Measurements from ENCODE around the gene TIMP3. TPM values are rescaled to one million over a fixed set of nuclear protein-coding genes. Genes with fewer than 3 reads are reported as not detected.

The TIMP3 gene
- total and polyA plus RNA-seq, 3 donors from 2014 or later: 200 to 214 (median 201) TPM

DNA sequence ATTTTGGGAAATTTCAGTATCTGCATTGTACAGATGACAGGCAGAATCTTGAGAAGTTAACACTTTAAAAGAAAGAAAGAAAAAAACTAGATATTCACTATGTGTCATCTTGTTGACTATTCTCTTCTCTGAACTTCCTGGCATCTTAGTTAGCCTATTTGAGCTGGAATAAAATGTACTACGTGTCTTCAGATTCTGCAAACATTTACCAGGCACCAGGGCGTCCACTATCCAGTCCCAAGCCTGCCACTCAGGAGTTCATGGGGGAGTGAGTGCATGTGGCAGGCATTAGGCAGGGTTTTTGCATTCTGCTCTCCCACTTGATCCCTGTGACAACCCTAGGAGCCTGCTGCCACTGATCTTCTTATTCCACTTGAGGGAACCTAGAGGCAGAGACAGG is 25.0 kb downstream of the TIMP3 start:
- no peak overlapping the region for H3K27ac ChIP-seq
- WGBS, 2 donors: 57 to 76% methylated on average over 2 of the region's 2 CpGs
- intact Hi-C loops (cut with DNase I; ENCODE audit: low total_unique reads): no loop called here
- no peaks in the 10 kb centered on the region for H3K9me3 ChIP-seq
- peaks cover 31% of the 10 kb centered on the region for H3K4me1 ChIP-seq
- H3K4me3 ChIP-seq: no peak overlapping the region
- no peak for DNase-seq
- TF ChIP-seq POLR2A (IDR thresholded peaks at IDR 0.05): no peak
- TF ChIP-seq, protein P1, sequence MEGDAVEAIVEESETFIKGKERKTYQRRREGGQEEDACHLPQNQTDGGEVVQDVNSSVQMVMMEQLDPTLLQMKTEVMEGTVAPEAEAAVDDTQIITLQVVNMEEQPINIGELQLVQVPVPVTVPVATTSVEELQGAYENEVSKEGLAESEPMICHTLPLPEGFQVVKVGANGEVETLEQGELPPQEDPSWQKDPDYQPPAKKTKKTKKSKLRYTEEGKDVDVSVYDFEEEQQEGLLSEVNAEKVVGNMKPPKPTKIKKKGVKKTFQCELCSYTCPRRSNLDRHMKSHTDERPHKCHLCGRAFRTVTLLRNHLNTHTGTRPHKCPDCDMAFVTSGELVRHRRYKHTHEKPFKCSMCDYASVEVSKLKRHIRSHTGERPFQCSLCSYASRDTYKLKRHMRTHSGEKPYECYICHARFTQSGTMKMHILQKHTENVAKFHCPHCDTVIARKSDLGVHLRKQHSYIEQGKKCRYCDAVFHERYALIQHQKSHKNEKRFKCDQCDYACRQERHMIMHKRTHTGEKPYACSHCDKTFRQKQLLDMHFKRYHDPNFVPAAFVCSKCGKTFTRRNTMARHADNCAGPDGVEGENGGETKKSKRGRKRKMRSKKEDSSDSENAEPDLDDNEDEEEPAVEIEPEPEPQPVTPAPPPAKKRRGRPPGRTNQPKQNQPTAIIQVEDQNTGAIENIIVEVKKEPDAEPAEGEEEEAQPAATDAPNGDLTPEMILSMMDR (IDR thresholded peaks at IDR 0.05): no peak
- no peaks in the 10 kb centered on the region for H3K36me3 ChIP-seq (ENCODE audit: low read depth, missing control alignments)
- no peaks in the 10 kb centered on the region for H3K27me3 ChIP-seq

DNA sequence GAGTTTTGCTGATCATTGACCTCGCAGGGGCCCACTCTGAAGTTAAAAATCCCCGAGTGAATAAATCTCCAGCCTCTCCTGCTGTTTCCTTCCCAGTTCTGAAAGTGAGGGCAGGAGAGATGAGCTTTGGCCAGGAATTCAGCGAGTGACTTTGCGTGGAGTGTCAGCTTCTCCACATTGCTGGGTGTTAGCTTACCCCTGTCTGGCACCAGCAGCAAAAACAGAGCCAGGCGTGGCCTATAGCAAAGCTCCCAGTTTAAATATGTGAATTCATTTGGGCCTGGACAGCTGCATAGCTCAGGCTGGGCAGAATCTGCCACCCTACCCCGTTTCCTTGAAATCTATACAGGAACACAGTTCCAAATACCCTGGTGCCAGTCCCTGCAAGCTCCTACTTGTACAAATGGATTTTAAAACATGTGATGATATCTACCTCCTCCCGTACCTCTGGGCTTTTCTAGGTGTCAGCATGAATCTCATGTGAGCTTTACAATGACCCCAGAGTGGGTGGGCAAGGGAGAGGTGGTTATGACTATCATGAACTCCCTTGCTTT is 25.6 kb downstream of the TIMP3 start:
- WGBS, 2 donors: 81 to 84% methylated on average over 5 to 7 of the region's 7 CpGs
- intact Hi-C loops (cut with DNase I; ENCODE audit: low total_unique reads): no loop called here
- Histone ChIP-seq H3K9me3 (no peaks in the 10 kb centered on the region), H3K4me1 (peaks cover 37% of the 10 kb centered on the region), H3K27me3 (no peaks in the 10 kb centered on the region), H3K27ac (no peak overlapping the region), H3K36me3 (ENCODE audit: low read depth, missing control alignments) (no peaks in the 10 kb centered on the region), H3K4me3 (no peak overlapping the region)
- DNase-seq: no peak
- TF ChIP-seq, protein P1 (IDR thresholded peaks at IDR 0.05): no peak
- no peak for TF ChIP-seq POLR2A (IDR thresholded peaks at IDR 0.05)

DNA sequence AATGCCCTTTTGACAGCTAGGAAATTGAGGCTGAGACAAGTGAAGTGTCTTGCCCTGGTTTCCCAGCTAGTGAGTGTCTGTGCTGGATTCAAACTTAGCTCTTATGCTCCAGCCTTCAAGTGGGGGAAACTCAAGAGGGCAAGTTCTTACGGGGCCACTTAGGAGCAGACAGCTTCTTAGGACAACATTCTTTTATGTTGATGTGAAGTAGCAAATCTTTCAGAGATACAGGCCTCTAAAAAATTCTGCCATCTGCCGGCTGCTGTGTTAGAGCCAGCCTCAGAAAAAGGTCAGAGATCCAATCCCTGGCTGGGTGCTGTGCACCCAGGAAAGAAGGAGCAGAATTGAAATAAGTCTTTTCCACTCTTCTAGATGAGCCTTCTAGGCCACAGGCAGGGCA is 26.6 kb downstream of the TIMP3 start:
- no peaks in the 10 kb centered on the region for H3K36me3 ChIP-seq (ENCODE audit: low read depth, missing control alignments)
- H3K27ac ChIP-seq: no peak overlapping the region
- DNase-seq: no peak
- TF ChIP-seq, protein P1 (IDR thresholded peaks at IDR 0.05): no peak
- TF ChIP-seq POLR2A (IDR thresholded peaks at IDR 0.05): no peak
- H3K27me3 ChIP-seq: no peaks in the 10 kb centered on the region
- WGBS, 2 donors: 40 to 61% methylated on average over 2 of the region's 2 CpGs
- H3K9me3 ChIP-seq: no peaks in the 10 kb centered on the region
- intact Hi-C loops (cut with DNase I; ENCODE audit: low total_unique reads): no loop called here
- H3K4me3 ChIP-seq: no peak overlapping the region
- H3K4me1 ChIP-seq: peaks cover 38% of the 10 kb centered on the region

DNA sequence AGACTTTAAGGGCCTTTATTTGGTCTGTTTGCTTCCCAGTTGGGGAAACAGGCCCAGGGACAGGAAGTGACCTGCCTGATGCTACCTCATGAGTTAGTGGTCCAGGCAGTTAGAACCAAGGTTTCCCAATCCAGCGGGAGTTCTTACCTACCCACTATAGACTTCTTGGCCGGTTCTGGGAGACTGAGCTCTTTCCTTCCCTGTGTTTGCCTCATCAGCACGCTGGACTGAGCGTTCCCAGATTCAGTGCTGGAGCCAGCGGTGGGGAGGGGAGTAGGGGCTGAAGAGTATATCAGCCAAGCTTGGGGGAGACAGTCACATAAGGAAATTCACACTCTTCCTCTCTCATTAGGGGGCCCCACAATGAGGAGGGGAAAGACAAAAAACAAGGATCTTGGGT is 27.1 kb downstream of the TIMP3 start:
- Histone ChIP-seq H3K27me3 (no peaks in the 10 kb centered on the region), H3K27ac (no peak overlapping the region), H3K9me3 (no peaks in the 10 kb centered on the region), H3K4me3 (no peak overlapping the region), H3K36me3 (ENCODE audit: low read depth, missing control alignments) (no peaks in the 10 kb centered on the region), H3K4me1 (peaks cover 38% of the 10 kb centered on the region)
- TF ChIP-seq, protein P1 (IDR thresholded peaks at IDR 0.05): no peak
- TF ChIP-seq POLR2A (IDR thresholded peaks at IDR 0.05): no peak
- intact Hi-C loops (cut with DNase I; ENCODE audit: low total_unique reads): no loop called here
- WGBS, 2 donors: 56 to 66% methylated on average over 5 of the region's 5 CpGs
- no peak for DNase-seq

DNA sequence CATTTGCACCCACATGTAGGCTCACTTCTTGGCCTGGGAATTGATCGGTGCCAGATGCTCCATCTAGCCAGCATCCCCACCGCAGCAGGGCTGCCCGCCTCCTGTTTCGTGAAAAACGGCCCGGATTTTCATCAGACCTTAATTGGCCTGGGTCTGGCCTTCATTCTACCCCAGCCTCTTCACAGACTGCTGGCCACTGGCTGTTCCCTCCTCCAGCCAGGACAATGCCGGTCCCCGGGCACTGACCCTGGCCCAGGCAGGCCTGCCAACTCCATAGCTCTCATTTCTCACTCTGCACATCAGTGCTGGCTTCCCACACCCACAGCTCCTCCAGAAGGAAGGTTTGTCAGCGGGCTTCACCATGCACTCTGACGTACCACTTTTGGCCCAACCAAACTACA is 27.9 kb downstream of the TIMP3 start:
- TF ChIP-seq, protein P1 (IDR thresholded peaks at IDR 0.05): no peak
- no peak for TF ChIP-seq POLR2A (IDR thresholded peaks at IDR 0.05)
- Histone ChIP-seq H3K4me3 (no peak overlapping the region), H3K27ac (no peak overlapping the region), H3K36me3 (ENCODE audit: low read depth, missing control alignments) (no peaks in the 10 kb centered on the region), H3K27me3 (no peaks in the 10 kb centered on the region), H3K9me3 (no peaks in the 10 kb centered on the region), H3K4me1 (peaks cover 38% of the 10 kb centered on the region)
- no peak for DNase-seq
- intact Hi-C loops (cut with DNase I; ENCODE audit: low total_unique reads): no loop called here
- 84 to 89% methylated on average over 10 of the region's 10 CpGs for WGBS, 2 donors
